WTC11 (cell line): Measurements from ENCODE around the gene GAB1.

ENCODE experiments used
- CREM ChIP-seq: sonication (generic); formaldehyde crosslinking; IDR thresholded peaks from 2 replicates; pipeline ENCODE4 v1.8.1; 2022; ENCODE audit warnings: mild to moderate bottlenecking, missing genetic modification reagents, moderate library complexity
- CTCF ChIP-seq: fragments of 200-600 bp; IDR thresholded peaks from 2 replicates; pipeline ENCODE4 v1.8.0; 2022; ENCODE audit warnings: antibody characterized with exemption
- JUN ChIP-seq: sonication (generic); formaldehyde crosslinking; IDR thresholded peaks from 2 replicates; pipeline ENCODE4 v1.8.0; 2023; ENCODE audit warnings: mild to moderate bottlenecking, missing genetic modification reagents
- MAX ChIP-seq: sonication (generic); formaldehyde crosslinking; IDR thresholded peaks from 2 replicates; pipeline ENCODE4 v1.8.0; 2022; ENCODE audit warnings: mild to moderate bottlenecking, missing genetic modification reagents
- NFYB ChIP-seq: sonication (generic); formaldehyde crosslinking; conservative IDR thresholded peaks from 2 replicates; pipeline ENCODE4 v1.8.0; 2022; ENCODE audit warnings: low read depth, missing genetic modification reagents
- NR2C2 ChIP-seq: sonication (generic); formaldehyde crosslinking; IDR thresholded peaks from 2 replicates; pipeline ENCODE4 v1.8.0; 2022; ENCODE audit warnings: mild to moderate bottlenecking, missing genetic modification reagents
- PREB ChIP-seq: sonication (generic); formaldehyde crosslinking; IDR thresholded peaks from 2 replicates; pipeline ENCODE4 v1.8.1; 2022; ENCODE audit warnings: mild to moderate bottlenecking, missing genetic modification reagents, moderate library complexity, borderline replicate concordance
- PRRX2 ChIP-seq: fragments of 250-450 bp; sonication (Bioruptor Pico); IDR thresholded peaks from 2 replicates; pipeline ENCODE4 v1.8.0; 2021; ENCODE audit warnings: mild to moderate bottlenecking
- SP1 ChIP-seq: sonication (generic); formaldehyde crosslinking; conservative IDR thresholded peaks from 2 replicates; pipeline ENCODE4 v1.8.1; 2022; ENCODE audit warnings: missing genetic modification reagents
- TCF7 ChIP-seq: sonication (generic); formaldehyde crosslinking; IDR thresholded peaks from 2 replicates; pipeline ENCODE4 v1.8.0; 2022; ENCODE audit warnings: mild to moderate bottlenecking, low read depth, missing genetic modification reagents, moderate library complexity
- TEAD4 ChIP-seq: sonication (generic); formaldehyde crosslinking; IDR thresholded peaks from 2 replicates; pipeline ENCODE4 v1.8.0; 2022; ENCODE audit warnings: mild to moderate bottlenecking, missing genetic modification reagents
- ZNF121 ChIP-seq: sonication (generic); formaldehyde crosslinking; IDR thresholded peaks from 2 replicates; pipeline ENCODE4 v1.8.0; 2023; ENCODE audit warnings: missing genetic modification reagents
- ZNF263 ChIP-seq: sonication (generic); formaldehyde crosslinking; IDR thresholded peaks from 2 replicates; pipeline ENCODE4 v1.8.1; 2022; ENCODE audit warnings: low read depth, mild to moderate bottlenecking, moderate library complexity, missing genetic modification reagents
- ZNF512 ChIP-seq: sonication (generic); formaldehyde crosslinking; IDR thresholded peaks from 2 replicates; pipeline ENCODE4 v1.8.1; 2022; ENCODE audit warnings: missing genetic modification reagents, borderline replicate concordance

- TF ChIP-seq CTCF (no peak), MAX (CRISPR knock-in tag) (peak; percentile 11; the same call in 1 of the 2 replicates), TEAD4 (no peak), ZNF512 (CRISPR knock-in tag) (no peak), ZNF121 (CRISPR knock-in tag) (no peak), NFYB (CRISPR knock-in tag) (no peak), SP1 (CRISPR knock-in tag) (no peak; the same call in 1 of the 2 replicates), JUN (CRISPR knock-in tag) (no peak), ZNF263 (no peak), PREB (CRISPR knock-in tag) (no peak), CREM (no peak), NR2C2 (CRISPR knock-in tag) (no peak), PRRX2 (CRISPR knock-in tag) (0 out of 2 replicates have a peak, but pooled peaks have one; percentile 48), TCF7 (no peak)
These were observed at the start of gene GAB1 for GRCh38 chr4:143336781-143337599.
